AG08395 (cell line): ENCODE results near the gene DCBLD1.
A peak's percentile ranks its signal among the peaks of the same experiment; 100 is the strongest.

Experiments
- DNase-seq: peaks from one replicate; pipeline ENCODE4 v3.0.0; 2012; ENCODE audit warnings: mixed read lengths, low spot score

The DCBLD1 gene

DNA sequence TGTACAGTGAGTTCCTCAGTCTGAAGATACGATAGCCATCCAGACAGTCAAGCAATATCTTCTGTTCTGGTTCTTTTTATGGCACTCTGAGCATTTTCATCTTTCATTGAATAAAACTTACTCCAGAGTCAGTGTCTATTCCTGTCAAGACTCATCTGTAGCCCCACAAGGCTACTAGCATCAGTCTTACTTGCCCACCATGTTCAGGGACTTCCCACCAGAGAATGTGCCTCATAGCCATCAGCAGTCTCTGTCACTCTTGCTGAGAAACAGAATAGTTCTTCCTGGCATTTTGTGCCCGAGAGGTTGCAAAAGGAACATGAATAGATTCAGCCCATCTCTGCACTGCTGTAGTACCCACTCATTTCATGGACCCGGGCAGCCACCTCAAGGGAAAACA, 12.7 kb upstream of the DCBLD1 start:
- DNase-seq: no peak

GRCh38 chr6:117472667-117473066, 9.8 kb upstream of the DCBLD1 start:
- DNase-seq: no peak

DNA sequence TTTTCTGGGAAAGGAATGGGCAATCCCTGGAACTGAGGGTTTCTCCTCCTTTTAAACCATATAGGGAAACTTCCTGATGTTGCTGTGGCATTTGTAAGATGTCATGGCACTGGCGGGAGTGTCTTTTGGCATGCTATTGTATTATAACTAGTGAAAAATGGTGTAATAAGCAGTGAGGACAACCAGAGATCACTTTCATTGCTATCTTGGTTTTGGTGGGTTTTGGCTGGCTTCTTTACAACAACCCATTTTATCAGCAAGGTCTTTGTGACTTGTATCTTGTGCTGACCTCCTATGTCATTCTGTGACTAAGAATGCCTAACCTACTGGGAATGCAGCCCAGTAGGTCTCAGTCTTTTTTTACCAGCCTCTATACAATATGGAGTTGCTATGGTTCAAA, 9.1 kb upstream of the DCBLD1 start:
- DNase-seq: no peak

- peak; percentile 16 for DNase-seq
Measured at GRCh38 chr6:117477988-117478852, 4.3 kb upstream of the DCBLD1 start.

- no peak for DNase-seq
Measured at GRCh38 chr6:117478853-117479231, 3.6 kb upstream of the DCBLD1 start.

GRCh38 chr6:117480651-117481050, 1.8 kb upstream of the DCBLD1 start:
- no peak for DNase-seq

DNA sequence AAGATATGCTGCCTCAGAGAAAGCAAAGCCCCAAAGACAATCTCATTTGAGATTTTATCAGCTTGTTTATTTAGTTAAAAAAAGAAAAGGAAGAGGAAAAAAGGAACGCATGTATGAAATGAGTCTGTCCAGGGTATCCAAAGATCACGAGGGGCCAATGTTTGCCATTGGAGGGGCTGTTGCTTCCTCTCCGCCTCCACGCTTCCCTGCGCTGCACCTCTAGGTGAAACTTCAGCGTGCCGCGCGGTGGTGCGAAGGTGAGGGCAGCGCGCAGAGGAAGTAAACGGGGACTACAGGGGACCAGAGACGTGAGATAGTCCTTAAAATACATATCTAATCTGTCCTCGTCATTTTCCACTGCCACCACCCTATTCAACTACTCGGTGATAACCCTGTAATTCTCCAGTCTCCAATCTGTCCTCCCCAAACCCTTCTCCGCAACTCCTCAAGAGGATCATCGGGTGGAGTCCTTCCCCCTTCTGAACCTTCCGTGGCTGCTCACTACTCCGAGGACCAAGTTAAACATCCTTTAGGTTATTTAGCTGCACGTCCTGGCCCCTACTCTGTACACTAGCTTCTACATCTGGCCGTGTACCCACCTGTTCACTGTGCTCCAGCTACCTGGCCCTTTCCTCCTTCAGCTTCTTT, 1.1 kb upstream of the DCBLD1 start:
- DNase-seq: no peak

DNA sequence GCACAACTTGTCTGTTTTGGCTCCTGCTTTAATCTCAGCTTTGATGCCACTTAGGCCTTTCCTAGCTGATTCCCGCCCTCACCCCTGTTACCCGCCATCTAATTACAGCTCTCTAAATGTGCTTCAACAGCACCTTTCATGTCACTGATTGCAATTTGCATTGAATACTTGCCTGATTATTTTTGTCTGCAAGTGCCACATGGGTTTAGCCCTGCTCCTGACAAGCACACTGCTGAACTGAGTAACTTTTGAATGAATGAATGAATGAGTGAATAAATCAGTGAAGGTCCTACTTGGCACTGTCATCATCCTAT, 591 bp upstream of the DCBLD1 start:
- no peak for DNase-seq

DNA sequence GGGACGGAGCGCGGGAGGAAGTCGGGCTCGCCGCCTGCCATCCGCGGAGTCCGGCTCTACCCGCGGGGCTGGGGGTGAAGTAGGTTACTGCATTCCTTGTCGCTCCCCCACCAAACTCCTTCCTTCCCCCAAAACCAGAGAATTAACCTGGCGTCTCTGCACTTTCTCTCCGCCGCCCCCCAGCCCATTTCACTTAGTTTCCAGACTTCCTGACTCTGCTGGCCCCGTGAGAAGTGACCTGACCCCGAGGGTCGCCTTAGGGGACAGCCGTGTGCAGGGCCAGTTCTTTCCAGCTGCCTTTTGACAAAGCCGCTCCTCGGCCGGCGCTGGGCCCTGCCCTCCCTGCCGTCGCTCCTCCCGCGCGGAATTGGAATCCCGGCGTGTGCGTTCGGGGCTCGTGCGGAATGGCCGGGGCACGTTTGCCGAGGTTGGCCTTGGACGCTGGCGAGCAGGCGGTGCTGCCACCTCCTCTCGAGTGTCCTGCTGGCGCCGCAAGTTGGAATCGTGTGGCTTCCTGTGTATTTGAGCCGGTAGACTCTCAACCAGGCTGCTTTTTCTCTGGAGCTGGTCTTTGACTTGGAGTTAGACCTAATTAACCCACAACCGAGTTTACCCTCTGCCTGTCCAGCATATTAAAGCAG, 650 bp downstream of the DCBLD1 start:
- DNase-seq: peak; percentile 63

GRCh38 chr6:117483645-117484016, 1.2 kb downstream of the DCBLD1 start:
- DNase-seq: peak; percentile 29

- DNase-seq: no peak
Measured at GRCh38 chr6:117484052-117484646, 1.7 kb downstream of the DCBLD1 start.

- DNase-seq: no peak
Measured at GRCh38 chr6:117485433-117485832, 3.0 kb downstream of the DCBLD1 start.

- DNase-seq: peak; percentile 31
Measured at GRCh38 chr6:117487821-117488220, 5.3 kb downstream of the DCBLD1 start.

DNA sequence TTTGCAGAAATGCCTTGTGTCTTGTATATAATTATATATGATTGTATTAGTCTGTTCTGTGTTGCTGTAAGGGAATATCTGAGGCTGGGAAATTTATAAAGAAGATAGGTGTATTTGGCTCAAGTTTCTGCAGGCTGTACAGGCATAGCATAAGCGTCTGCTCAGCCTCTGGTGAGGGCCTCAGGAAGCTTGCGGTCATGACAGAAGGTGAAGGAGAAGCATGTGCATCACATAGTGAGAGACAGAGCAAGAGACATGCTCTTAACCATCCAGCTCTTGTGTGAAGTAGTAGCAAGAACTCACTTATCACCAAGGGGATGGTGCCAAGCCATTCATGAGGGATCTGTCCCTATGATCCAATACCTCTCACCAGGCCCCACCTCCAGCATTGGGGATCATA, 6.5 kb downstream of the DCBLD1 start:
- DNase-seq: no peak

GRCh38 chr6:117491916-117492315, 9.4 kb downstream of the DCBLD1 start:
- peak; percentile 45 for DNase-seq

- DNase-seq: no peak
Measured at GRCh38 chr6:117493470-117493869, 11.0 kb downstream of the DCBLD1 start.

- DNase-seq: no peak
Measured at GRCh38 chr6:117494283-117494682, 11.8 kb downstream of the DCBLD1 start.

GRCh38 chr6:117494694-117495318, 12.3 kb downstream of the DCBLD1 start:
- DNase-seq: no peak

DNA sequence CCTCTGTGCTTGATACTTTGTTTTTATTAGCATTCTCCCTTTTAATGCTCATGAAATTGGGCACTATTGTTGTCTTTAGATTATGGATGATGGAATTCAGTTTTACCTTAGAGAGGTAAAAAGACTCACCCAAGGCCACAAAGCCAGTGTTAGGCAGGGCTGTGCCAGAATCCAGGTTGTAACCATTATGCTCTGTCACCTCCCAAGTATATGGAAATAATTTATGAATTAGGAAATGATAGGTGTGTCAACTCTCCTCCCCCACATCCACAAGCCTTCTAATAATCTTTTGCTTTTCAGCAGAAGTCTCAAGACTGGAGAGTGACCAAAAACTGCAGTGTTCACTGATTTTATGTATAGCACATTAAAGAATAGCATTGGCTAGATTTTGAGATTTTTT, 13.0 kb downstream of the DCBLD1 start:
- no peak for DNase-seq

DNA sequence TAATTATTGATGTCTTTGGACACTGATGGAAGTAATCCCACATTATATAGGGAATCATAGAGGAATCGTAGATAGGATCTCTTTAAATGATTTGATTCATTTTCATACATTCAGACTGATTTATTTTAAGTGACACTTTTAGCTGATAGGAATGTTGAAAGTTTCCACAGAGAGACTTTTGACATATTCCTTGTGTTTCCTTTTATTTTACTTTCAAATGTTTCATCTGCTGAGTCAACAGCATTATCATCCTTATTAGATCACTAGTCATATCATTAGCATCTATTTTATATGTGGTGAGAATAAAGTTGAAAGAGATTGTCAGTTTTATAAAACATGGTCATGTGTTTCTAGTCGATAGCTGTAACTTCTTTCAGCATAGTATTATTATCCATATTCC, 13.4 kb downstream of the DCBLD1 start:
- no peak for DNase-seq

- DNase-seq: peak; percentile 22
Measured at GRCh38 chr6:117496383-117496990, 14.0 kb downstream of the DCBLD1 start.

DNA sequence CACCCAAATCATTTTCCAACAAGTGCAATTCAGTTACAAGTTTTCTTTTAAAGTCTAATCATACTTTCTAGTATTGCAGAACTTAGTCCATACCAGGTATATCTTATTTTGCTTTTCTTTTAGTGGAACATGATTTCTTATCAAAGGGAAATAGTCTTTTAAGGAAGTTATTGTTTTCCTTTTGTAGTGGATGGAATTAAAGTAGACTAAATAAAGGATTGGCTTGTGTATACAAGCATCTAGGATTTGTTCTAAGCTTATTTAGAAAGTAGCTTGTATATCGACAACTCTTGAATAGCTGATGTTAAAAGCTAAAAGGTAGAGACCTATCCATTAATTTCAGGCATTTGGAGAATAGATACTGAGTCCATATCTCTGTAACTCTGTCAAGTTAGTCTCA, 14.8 kb downstream of the DCBLD1 start:
- DNase-seq: no peak
